DMS 273 (cell line): ENCODE results near the gene CACNA1S.
A peak's percentile ranks its signal among the peaks of the same experiment; 100 is the strongest.

Experiments
- DNase-seq: peaks from one replicate; lab custom pipeline; 2025; ENCODE audit not compliant: unreplicated experiment; lab: John Stamatoyannopoulos, UW

The CACNA1S gene

GRCh38 chr1:201096041-201096461 lies 16.2 kb downstream of the CACNA1S start:
- DNase-seq: peak; percentile 14

DNA sequence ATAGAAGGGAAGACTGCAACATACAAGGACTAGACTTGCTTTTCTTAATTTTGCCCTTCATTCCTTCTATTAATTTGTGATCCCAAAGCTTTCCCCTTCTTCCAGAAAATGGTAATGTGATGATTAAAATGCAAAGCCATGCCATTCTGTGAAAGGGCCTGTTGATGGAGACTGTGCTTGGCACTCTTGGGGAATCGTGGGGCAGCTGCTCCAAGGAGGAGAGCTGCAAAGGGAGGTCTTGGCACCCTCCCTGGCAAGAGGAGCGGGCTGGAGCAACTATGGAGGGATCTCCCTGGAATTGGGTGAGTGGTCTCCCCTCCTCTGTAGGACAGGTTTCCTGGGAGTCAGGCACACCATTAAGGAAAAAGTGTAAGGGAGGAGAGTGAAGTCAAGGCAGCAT lies 16.6 kb downstream of the CACNA1S start:
- no peak for DNase-seq

GRCh38 chr1:201094832-201095231 lies 17.4 kb downstream of the CACNA1S start:
- no peak for DNase-seq

- DNase-seq: no peak
Measured at GRCh38 chr1:201093962-201094361, 18.3 kb downstream of the CACNA1S start.

DNA sequence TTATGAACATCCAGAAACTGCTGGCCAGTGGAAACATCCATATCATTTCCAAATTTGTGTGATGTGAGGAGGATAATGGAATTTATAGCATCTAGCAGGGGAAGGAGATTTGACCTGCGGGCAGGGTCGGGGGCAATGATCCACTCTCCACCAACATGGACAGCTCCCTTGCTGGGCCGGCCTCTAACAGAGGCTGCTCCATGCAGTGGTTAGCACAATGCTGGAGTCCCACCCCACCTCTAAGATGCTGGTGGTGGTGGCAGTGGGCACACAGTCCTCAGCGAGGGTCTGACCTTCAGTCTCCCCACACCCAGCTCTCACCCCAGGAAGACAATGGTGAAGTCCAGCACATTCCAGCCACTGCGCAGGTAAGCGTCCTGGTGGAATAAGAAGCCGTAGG lies 18.7 kb downstream of the CACNA1S start:
- DNase-seq: no peak

- DNase-seq: no peak
Measured at GRCh38 chr1:201092738-201093137, 19.5 kb downstream of the CACNA1S start.

GRCh38 chr1:201091256-201091655 lies 21.0 kb downstream of the CACNA1S start:
- no peak for DNase-seq

GRCh38 chr1:201090541-201090940 lies 21.7 kb downstream of the CACNA1S start:
- no peak for DNase-seq

- peak; percentile 20 for DNase-seq
Measured at GRCh38 chr1:201089596-201089995, 22.6 kb downstream of the CACNA1S start.

GRCh38 chr1:201088901-201089525 lies 23.2 kb downstream of the CACNA1S start:
- DNase-seq: no peak

DNA sequence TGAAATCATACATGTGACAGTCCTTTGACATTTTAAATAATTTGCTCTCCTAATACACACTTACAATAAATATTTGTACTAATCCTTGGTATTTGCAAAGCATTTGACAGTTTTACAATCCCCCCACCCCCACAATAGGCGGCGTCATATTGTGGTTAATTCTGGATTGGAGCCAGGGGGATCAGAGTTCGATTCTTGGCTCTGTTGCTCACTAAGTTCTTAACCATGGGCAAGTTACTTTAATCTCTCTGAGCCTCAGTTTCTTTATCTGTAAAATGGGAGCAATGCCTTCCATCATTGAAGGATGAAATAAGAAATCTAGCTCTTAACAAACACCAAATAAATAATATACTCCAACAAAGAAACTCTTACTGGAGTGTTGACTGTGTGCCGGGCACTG lies 23.8 kb downstream of the CACNA1S start:
- DNase-seq: no peak

GRCh38 chr1:201085902-201086735 lies 26.1 kb downstream of the CACNA1S start:
- DNase-seq: peak; percentile 81

DNA sequence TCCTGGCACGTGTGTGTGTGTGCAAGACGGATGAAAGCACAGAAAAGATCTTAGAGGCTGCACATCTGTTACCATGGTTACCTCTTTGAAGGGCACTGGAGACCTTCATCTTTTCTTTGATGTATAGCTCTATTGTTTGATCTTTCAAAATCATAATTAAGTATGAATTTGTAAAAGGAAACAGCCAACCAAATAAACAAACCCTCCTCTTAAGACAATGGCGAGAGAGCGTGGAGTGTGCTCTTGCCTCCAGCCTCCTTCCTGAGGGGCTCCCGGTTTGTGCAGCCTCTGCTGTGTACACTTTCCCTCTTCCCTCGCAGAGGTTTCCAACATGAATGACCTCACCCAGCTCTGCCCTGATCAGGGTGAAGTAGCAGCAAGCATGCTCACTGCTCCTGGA lies 27.9 kb downstream of the CACNA1S start:
- DNase-seq: peak; percentile 21

DNA sequence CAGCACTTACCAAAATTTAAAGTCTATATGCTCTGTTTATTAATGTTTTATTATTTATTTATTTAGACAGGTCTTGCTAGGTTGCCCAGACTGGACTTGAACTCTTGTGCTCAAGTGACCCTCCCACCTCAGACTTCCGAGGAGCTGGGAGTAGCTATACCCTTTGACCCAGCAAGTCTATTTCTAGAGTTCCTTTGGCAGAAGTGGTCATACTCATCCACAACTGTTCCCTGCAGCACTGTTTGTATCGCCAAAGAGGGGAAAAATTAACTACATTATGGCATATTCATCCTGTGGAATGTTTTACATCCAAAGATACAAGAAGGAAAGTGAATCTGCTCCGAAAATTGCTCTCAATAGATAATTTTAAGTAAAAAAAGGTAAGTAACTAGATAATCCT lies 28.5 kb downstream of the CACNA1S start:
- no peak for DNase-seq

GRCh38 chr1:201080135-201080534 lies 32.1 kb downstream of the CACNA1S start:
- DNase-seq: no peak

DNA sequence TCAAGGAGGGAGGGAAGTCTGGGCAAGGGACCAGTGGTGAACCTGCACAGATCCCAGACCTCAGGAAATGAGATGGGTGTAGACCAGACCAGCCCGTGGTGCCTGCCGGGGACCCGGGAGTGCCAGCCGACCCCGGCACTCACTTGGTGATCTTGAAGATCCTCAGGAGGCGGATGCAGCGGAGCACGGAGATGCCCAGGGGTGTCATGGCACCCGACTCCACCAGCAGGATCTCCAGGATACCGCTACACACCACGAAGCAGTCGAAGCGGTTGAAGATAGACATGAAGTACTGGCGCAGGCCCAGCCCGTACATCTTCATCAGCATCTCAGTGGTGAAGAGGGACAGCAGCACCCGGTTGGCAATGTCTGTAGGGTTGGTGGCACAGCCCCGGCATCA lies 34.5 kb downstream of the CACNA1S start:
- DNase-seq: no peak

- no peak for DNase-seq
Measured at GRCh38 chr1:201077116-201077515, 35.1 kb downstream of the CACNA1S start.

DNA sequence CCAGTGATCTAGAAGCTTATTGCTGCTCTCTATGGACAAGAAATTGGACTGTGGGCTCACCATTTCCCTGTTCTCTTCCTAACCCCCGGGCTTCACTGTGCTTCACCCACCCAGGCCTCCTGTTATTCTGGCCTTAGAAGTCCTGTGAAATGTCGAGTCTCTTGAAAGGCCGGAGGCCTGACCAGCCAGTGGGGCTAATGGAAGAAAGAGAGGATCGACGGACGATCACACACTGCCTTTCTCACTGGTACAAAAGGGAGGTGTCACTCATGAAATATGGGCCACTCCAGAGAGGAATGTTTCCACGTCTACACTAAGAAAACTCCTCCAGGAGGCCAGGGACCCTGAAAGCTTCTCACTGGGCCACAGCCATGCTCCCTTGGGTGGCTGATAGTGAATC lies 36.1 kb downstream of the CACNA1S start:
- no peak for DNase-seq

DNA sequence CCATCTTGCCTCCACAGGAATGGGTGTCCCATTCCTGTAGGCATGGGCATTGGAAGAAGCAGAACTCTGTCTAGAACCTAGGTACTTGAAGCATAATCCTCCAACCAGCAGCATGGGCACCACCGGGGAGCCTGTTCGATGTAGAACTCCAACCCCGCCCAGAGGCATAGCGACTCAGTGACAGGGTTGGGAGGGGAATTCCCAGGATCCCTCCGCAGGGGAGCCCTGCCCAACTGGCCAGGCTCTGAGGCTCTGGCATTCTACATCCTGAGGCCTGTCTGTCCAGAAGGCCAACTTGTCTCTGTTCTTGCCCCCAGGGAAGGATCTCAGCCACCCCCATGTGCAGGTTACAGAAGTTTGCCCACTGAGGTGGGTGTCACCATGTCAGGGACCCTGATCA lies 38.2 kb downstream of the CACNA1S start:
- DNase-seq: no peak

GRCh38 chr1:201072922-201073321 lies 39.3 kb downstream of the CACNA1S start:
- no peak for DNase-seq

DNA sequence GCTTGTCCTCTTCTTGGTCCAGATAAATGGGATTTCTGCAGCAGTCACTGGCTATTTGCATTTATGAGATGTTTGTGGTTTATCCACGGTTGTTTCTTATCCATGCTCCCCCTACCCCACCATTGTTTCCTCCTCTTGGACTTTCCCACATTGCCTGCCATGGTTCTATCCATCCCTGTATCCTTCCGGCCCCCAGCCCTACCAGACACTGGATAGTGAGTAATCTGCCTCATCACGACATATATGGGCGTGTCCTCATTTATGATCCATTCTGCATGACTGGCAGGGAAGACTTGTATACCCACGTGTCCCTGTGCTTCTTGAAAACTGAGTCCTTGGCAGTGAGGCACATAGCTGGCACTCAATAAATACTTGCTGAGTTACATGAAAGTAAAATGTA lies 40.1 kb downstream of the CACNA1S start:
- DNase-seq: no peak

GRCh38 chr1:201069636-201070035 lies 42.6 kb downstream of the CACNA1S start:
- DNase-seq: peak; percentile 30

GRCh38 chr1:201068976-201069375 lies 43.2 kb downstream of the CACNA1S start:
- DNase-seq: no peak
